PC-9 (cell line): ENCODE data around the gene CAMKMT. TPM values are rescaled to one million over a fixed set of nuclear protein-coding genes. Genes with fewer than 3 reads are reported as not detected.

Source experiments
- BruUV-seq: library from RNA; stranded (reverse); fragments of 400-500 nt; replicated peaks from 2 replicates; lab custom pipeline; 2021; lab: Mats Ljungman, UMichigan
- CTCF ChIA-PET: fragments of 300-600 bp; sonication (Branson Sonifier 250); formaldehyde crosslinking; loops from one replicate; lab custom pipeline; 2022; ENCODE audit warnings: antibody characterized with exemption; lab: Charles Lee
- POLR2A ChIA-PET: fragments of 300-600 bp; sonication (Branson Sonifier 250); formaldehyde crosslinking; loops from one replicate; lab custom pipeline; 2022; ENCODE audit warnings: antibody characterized with exemption; ENCODE audit not compliant: unreplicated experiment; lab: Charles Lee
- DNase-seq, 2 experiments: peaks; one replicate each; pipeline versions ENCODE4 v3.0.0 to v3.0.0-alpha.2; 2015 to 2022; ENCODE audit warnings: mixed read lengths in 1 of 2
- H2AFZ ChIP-seq: fragments of 200-600 bp; sonication (generic); 2 replicates; pipeline ENCODE4 v1.8.1; 2017; ENCODE audit warnings: antibody characterized with exemption
- H3F3A ChIP-seq: fragments of 200-600 bp; sonication (generic); 2 replicates; pipeline ENCODE4 v1.8.1; 2017; ENCODE audit warnings: antibody characterized with exemption, mild to moderate bottlenecking, low read depth; ENCODE audit not compliant: insufficient read depth
- H3K27ac ChIP-seq: fragments of 200-600 bp; sonication (generic); 2 replicates; pipeline ENCODE4 v1.6.1; 2016; ENCODE audit warnings: mixed run types
- H3K27me3 ChIP-seq: fragments of 200-600 bp; sonication (generic); 2 replicates; pipeline ENCODE4 v1.6.1; 2016; ENCODE audit warnings: low read depth, mixed run types; ENCODE audit not compliant: insufficient read depth
- H3K36me3 ChIP-seq: fragments of 200-600 bp; sonication (generic); 2 replicates; pipeline ENCODE4 v1.6.1; 2016; ENCODE audit warnings: low read depth, mixed run types
- H3K4me1 ChIP-seq: fragments of 200-600 bp; sonication (generic); replicated peaks from 2 replicates; pipeline ENCODE4 v1.6.1; 2016; ENCODE audit warnings: mixed run types; ENCODE audit not compliant: insufficient read depth
- H3K4me2 ChIP-seq: fragments of 200-600 bp; sonication (generic); 2 replicates; pipeline ENCODE4 v1.6.1; 2017; ENCODE audit warnings: mixed run types
- H3K4me3 ChIP-seq: fragments of 200-600 bp; sonication (generic); 2 replicates; pipeline ENCODE4 v1.6.1; 2016; ENCODE audit warnings: mixed run types
- H3K79me2 ChIP-seq: fragments of 200-600 bp; sonication (generic); 2 replicates; pipeline ENCODE4 v1.6.1; 2017; ENCODE audit warnings: low read depth, mixed run types
- H3K9me2 ChIP-seq: fragments of 200-600 bp; sonication (generic); 2 replicates; pipeline ENCODE4 v1.8.1; 2017; ENCODE audit warnings: mild to moderate bottlenecking; ENCODE audit not compliant: insufficient read depth
- H3K9me3 ChIP-seq: fragments of 200-600 bp; sonication (generic); 2 replicates; pipeline ENCODE4 v1.8.1; 2016; ENCODE audit warnings: low read depth; ENCODE audit not compliant: insufficient read depth
- H4K20me1 ChIP-seq: fragments of 200-600 bp; sonication (generic); 2 replicates; pipeline ENCODE4 v1.8.1; 2017; ENCODE audit not compliant: insufficient read depth
- EZH2 ChIP-seq: fragments of 200-600 bp; sonication (generic); IDR thresholded peaks from 2 replicates; pipeline ENCODE4 v1.8.0; 2017; ENCODE audit warnings: antibody characterized with exemption, low read depth
- intact Hi-C: fragments of 100-400 bp; cut with micrococcal nuclease; formaldehyde crosslinking; loops from one replicate; pipeline ENCODE4 v1.10.0; 2022; ENCODE audit not compliant: unreplicated experiment
- total RNA-seq: library from RNA; stranded (reverse); gene quantifications from 2 replicates; pipeline ENCODE4 v1.2.3, GENCODE V29; 2021
- TF ChIP-seq, protein P1 (sequence below): fragments of 200-600 bp; sonication (generic); conservative IDR thresholded peaks from 2 replicates; pipeline ENCODE4 v1.6.1; 2017; ENCODE audit warnings: mixed run types, antibody characterized with exemption, mild to moderate bottlenecking, moderate library complexity

Gene CAMKMT
- total RNA-seq, 1 experiment from 2014 or later: 17.9 TPM

- POLR2A ChIA-PET: no interaction called here
- no peak overlapping the region for H3K27ac ChIP-seq
These were observed 161.1 kb downstream of the CAMKMT start for GRCh38 chr2:44522846-44523245.

DNA sequence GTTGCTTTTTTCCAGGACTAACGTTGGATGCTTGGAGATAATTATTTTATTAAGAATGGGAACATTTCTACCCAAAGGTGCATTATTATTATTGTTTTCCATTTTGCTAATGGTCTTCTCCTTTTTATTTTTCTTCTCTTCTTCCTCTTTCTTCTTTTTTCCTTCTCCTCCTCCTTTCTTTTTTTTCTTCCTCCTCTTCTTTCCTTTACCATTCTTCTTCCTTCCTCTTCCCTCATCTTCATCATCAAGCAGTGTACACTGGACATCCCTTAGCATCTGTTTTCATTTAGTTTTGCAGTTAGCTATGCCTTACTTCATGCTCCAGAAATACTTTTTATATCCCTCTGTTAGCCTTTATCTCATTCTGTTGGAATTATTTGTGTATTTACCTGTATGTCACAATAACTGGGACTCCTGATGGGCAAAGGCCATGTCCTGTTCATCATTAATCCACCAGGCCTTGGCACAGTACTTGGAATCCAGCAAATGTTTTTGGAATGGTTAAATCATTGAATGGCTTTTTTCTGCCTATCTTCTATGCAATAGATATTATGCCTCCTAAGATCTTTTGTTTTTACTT lies 162.7 kb downstream of the CAMKMT start:
- DNase-seq: no peak
- Histone ChIP-seq H3K4me1 (peaks cover 15% of the 10 kb centered on the region), H3K36me3 (peaks cover 3% of the 10 kb centered on the region; the same call in 1 of the 2 replicates), H3K9me3 (peaks cover 16% of the 10 kb centered on the region; the same call in 1 of the 2 replicates), H3K79me2 (no peaks in the 10 kb centered on the region), H3K4me3 (no peak overlapping the region), H3K27ac (no peak overlapping the region), H2AFZ (no peak overlapping the region), H3K9me2 (no peaks in the 10 kb centered on the region), H4K20me1 (no peaks in the 10 kb centered on the region), H3F3A (0 out of 2 replicates have a peak, but pooled peaks cover 3% of the 10 kb centered on the region), H3K4me2 (no peak overlapping the region), H3K27me3 (no peaks in the 10 kb centered on the region)
- POLR2A ChIA-PET: no interaction called here
- CTCF ChIA-PET: no interaction called here
- intact Hi-C loops: no loop called here
- BruUV-seq: no TSS peak
- TF ChIP-seq, protein P1, sequence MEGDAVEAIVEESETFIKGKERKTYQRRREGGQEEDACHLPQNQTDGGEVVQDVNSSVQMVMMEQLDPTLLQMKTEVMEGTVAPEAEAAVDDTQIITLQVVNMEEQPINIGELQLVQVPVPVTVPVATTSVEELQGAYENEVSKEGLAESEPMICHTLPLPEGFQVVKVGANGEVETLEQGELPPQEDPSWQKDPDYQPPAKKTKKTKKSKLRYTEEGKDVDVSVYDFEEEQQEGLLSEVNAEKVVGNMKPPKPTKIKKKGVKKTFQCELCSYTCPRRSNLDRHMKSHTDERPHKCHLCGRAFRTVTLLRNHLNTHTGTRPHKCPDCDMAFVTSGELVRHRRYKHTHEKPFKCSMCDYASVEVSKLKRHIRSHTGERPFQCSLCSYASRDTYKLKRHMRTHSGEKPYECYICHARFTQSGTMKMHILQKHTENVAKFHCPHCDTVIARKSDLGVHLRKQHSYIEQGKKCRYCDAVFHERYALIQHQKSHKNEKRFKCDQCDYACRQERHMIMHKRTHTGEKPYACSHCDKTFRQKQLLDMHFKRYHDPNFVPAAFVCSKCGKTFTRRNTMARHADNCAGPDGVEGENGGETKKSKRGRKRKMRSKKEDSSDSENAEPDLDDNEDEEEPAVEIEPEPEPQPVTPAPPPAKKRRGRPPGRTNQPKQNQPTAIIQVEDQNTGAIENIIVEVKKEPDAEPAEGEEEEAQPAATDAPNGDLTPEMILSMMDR: no peak

More at GRCh38 chr2:44522846-44523245, 161.1 kb downstream of the CAMKMT start:
- no peaks in the 10 kb centered on the region for H3K4me1 ChIP-seq
- H3K4me3 ChIP-seq: no peak overlapping the region
- H3K79me2 ChIP-seq: no peaks in the 10 kb centered on the region
- H4K20me1 ChIP-seq: no peaks in the 10 kb centered on the region
- H3K27me3 ChIP-seq: no peaks in the 10 kb centered on the region
- H3K36me3 ChIP-seq: peaks cover 3% of the 10 kb centered on the region; the same call in 1 of the 2 replicates
- no peaks in the 10 kb centered on the region for H3K9me2 ChIP-seq
- TF ChIP-seq, protein P1: no peak
- TF ChIP-seq EZH2: no peak
- intact Hi-C loops: no loop called here
- H3K4me2 ChIP-seq: no peak overlapping the region
- CTCF ChIA-PET: interaction anchor here (0.6 kb wide), 1 partner anchor 463 kb away, joined by 4 read pairs; no protein-coding TSS in a partner anchor
- no peak overlapping the region for H2AFZ ChIP-seq
- DNase-seq: no peak
- peaks cover 16% of the 10 kb centered on the region; the same call in 1 of the 2 replicates for H3K9me3 ChIP-seq
- H3F3A ChIP-seq: 0 out of 2 replicates have a peak, but pooled peaks cover 3% of the 10 kb centered on the region
- BruUV-seq: no TSS peak

DNA sequence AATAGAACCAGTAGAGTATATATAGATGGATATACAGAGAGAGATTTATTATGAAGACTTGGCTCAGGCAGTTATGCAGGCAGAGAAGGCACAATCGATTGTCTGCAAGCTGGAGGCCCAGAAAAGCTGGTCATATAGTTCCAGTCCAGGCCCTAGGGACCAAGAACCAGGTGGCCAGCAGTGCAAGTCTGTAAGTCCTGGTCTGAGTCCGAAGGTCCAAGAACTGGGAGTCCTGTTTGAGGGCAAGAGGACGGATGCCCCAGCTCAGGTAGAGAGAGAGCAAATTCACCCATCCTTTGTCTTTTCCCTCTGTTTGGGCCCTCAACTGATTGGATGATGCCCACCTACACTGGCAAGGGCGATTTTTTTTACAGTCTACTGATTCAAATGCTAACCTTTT lies 164.6 kb downstream of the CAMKMT start:
- Histone ChIP-seq H3K4me2 (no peak overlapping the region), H3K4me3 (no peak overlapping the region), H3K9me2 (no peaks in the 10 kb centered on the region), H3K36me3 (peaks cover 3% of the 10 kb centered on the region; the same call in 1 of the 2 replicates), H3F3A (0 out of 2 replicates have a peak, but pooled peaks cover 3% of the 10 kb centered on the region), H3K9me3 (peaks cover 14% of the 10 kb centered on the region; the same call in 1 of the 2 replicates), H3K79me2 (no peaks in the 10 kb centered on the region), H3K27me3 (no peaks in the 10 kb centered on the region), H3K4me1 (peaks cover 25% of the 10 kb centered on the region), H4K20me1 (no peaks in the 10 kb centered on the region), H2AFZ (no peak overlapping the region), H3K27ac (no peak overlapping the region)
- no peak for DNase-seq
- intact Hi-C loops: no loop called here
- ChIA-PET CTCF (no interaction called here), POLR2A (no interaction called here)
- no TSS peak for BruUV-seq
- TF ChIP-seq, protein P1: no peak
- no peak for TF ChIP-seq EZH2
